Left lung (tissue), 10 donors: ENCODE data around the gene AAGAB. TPM values are rescaled to one million over a fixed set of nuclear protein-coding genes. Genes with fewer than 3 reads are reported as not detected.

Source experiments
- ATAC-seq: fragments of 200-7000 bp; cut with Tn5 transposase; one replicate; pipeline ENCODE4 v1.9.1; 2020; ENCODE audit warnings: moderate library complexity
- DNase-seq, 4 donors: peaks; one replicate each; pipeline ENCODE4 v3.0.0-alpha.2; 2013 to 2020
- H3K27ac ChIP-seq, 2 donors: fragments of 200-600 bp; sonication (generic) in 1 of 2; one replicate each; pipeline versions ENCODE4 v1.5.0 to v1.8.0; 2020 to 2021
- H3K27me3 ChIP-seq, 2 donors: fragments of 200-600 bp; sonication (generic) in 1 of 2; one replicate each; pipeline versions ENCODE4 v1.5.0 to v1.8.0; 2020 to 2021
- H3K36me3 ChIP-seq, 2 donors: fragments of 200-600 bp; sonication (generic) in 1 of 2; one replicate each; pipeline versions ENCODE4 v1.5.0 to v1.8.0; 2020 to 2021
- H3K4me1 ChIP-seq, 2 donors: fragments of 200-600 bp; one replicate each; pipeline ENCODE4 v1.8.0; 2021
- H3K4me3 ChIP-seq, 2 donors: fragments of 200-600 bp; sonication (generic) in 1 of 2; one replicate each; pipeline versions ENCODE4 v1.5.0 to v1.8.0; 2020 to 2021; ENCODE audit warnings: mild to moderate bottlenecking in 1 of 2
- H3K9me3 ChIP-seq, 2 donors: fragments of 200-600 bp; sonication (generic) in 1 of 2; one replicate each; pipeline versions ENCODE4 v1.5.0 to v1.8.0; 2020 to 2021
- CTCF ChIP-seq, 2 donors: fragments of 200-600 bp; sonication (generic) in 1 of 2; IDR thresholded peaks; one replicate each; pipeline versions ENCODE4 v1.5.0 to v1.8.0; 2021; ENCODE audit warnings: antibody characterized with exemption in 2 of 2
- intact Hi-C, 2 donors: fragments of 100-400 bp; cut with DNase I; formaldehyde crosslinking; loops; one replicate each; pipeline versions ENCODE4 v1.11.2 to v1.14.2; 2022
- polyA plus RNA-seq, 6 donors: library from polyadenylated mRNA; unstranded; fragments of 120-200 nt; gene quantifications; one replicate each; pipeline ENCODE4 v1.2.1, GENCODE V29; 2013; ENCODE audit not compliant: insufficient read length in 6 of 6
- total RNA-seq, 2 donors: library from RNA; stranded (reverse); fragmentation: NEBNext Ultra II Directional; extraction: Animal tissue kit (Norgen Biotek cat#: 25700); gene quantifications; one replicate each; pipeline ENCODE4 v1.2.1, GENCODE V29; 2021
- donor health status: DM: no; HTN: yes; CAD: no.
- donor health status: DM: no; HTN: no; CAD: no.

Gene AAGAB
- total and polyA plus RNA-seq, 8 donors, result 24.9 to 42.4 (median 29.9) TPM

GRCh38 chr15:67167091-67167490 is 87.4 kb downstream of the AAGAB start:
- intact Hi-C loops, result loop anchor here in 1 of 2 donors (10.0 kb wide), 1 partner anchor 102 kb away; the partner anchor contains the start of gene SMAD3
- Histone ChIP-seq H3K4me1 (peaks cover 11 to 22% of the 10 kb centered on the region in 2 donors), H3K27me3 (no peaks in the 10 kb centered on the region), H3K36me3 (peaks cover 0 to 48% of the 10 kb centered on the region in 2 donors), H3K9me3 (no peaks in the 10 kb centered on the region), H3K4me3 (no peak overlapping the region), H3K27ac (no peak overlapping the region)
- no peak for TF ChIP-seq CTCF (IDR thresholded peaks at IDR 0.05)
- ATAC-seq, result no peak
- no peak for DNase-seq

GRCh38 chr15:67166280-67167009 is 88.0 kb downstream of the AAGAB start:
- DNase-seq (no peak), ATAC-seq (no peak)
- H3K27ac ChIP-seq, result no peak overlapping the region
- intact Hi-C loops, result loop anchor here in 1 of 2 donors (10.0 kb wide), 1 partner anchor 102 kb away; the partner anchor contains the start of gene SMAD3
- peaks cover 0 to 42% of the 10 kb centered on the region in 2 donors for H3K36me3 ChIP-seq
- H3K27me3 ChIP-seq, result no peaks in the 10 kb centered on the region
- no peak overlapping the region for H3K4me3 ChIP-seq
- no peaks in the 10 kb centered on the region for H3K9me3 ChIP-seq
- no peak for TF ChIP-seq CTCF (IDR thresholded peaks at IDR 0.05)
- peaks cover 11 to 28% of the 10 kb centered on the region in 2 donors for H3K4me1 ChIP-seq

GRCh38 chr15:67165254-67166253 is 88.9 kb downstream of the AAGAB start:
- no peak overlapping the region for H3K4me3 ChIP-seq
- no peak for ATAC-seq
- H3K36me3 ChIP-seq, result peaks cover 0 to 37% of the 10 kb centered on the region in 2 donors
- H3K27ac ChIP-seq, result no peak overlapping the region
- TF ChIP-seq CTCF (IDR thresholded peaks at IDR 0.05), result no peak
- DNase-seq, result no peak
- intact Hi-C loops, result loop anchor here in 1 of 2 donors (10.0 kb wide), 1 partner anchor 101 kb away; the partner anchor contains the start of gene SMAD3
- peaks cover 11 to 33% of the 10 kb centered on the region in 2 donors for H3K4me1 ChIP-seq
- H3K9me3 ChIP-seq, result no peaks in the 10 kb centered on the region
- no peaks in the 10 kb centered on the region for H3K27me3 ChIP-seq

- Histone ChIP-seq H3K27me3 (no peaks in the 10 kb centered on the region), H3K36me3 (peaks cover 0 to 33% of the 10 kb centered on the region in 2 donors), H3K4me1 (peaks cover 11 to 33% of the 10 kb centered on the region in 2 donors), H3K9me3 (no peaks in the 10 kb centered on the region), H3K27ac (no peak overlapping the region), H3K4me3 (no peak overlapping the region)
- no peak for TF ChIP-seq CTCF (IDR thresholded peaks at IDR 0.05)
- intact Hi-C loops, result loop anchor here in 1 of 2 donors (10.0 kb wide), 1 partner anchor 100 kb away; the partner anchor contains the start of gene SMAD3
- ATAC-seq, result peak; percentile 52
- peak in 1 of 4 donors; percentile 30 for DNase-seq
Measured at GRCh38 chr15:67164811-67165253, 89.6 kb downstream of the AAGAB start.
